Mesenchymal stem cell (in vitro differentiated cells and primary cell): ENCODE measurements around the gene PRKX.
"Not testable (repeated sequence)": the region's sequence is repeated elsewhere in the genome, so short reads cannot be mapped to it uniquely, and the experiment has no call there.

ENCODE experiments used
- DNase-seq: peaks from one replicate; pipeline ENCODE4 v3.0.0-alpha.2; 2013
- H2AFZ ChIP-seq: one replicate; pipeline ENCODE4 v1.6.1; 2013; ENCODE audit warnings: low read depth, mild to moderate bottlenecking, control low read depth, inconsistent platforms, low read length, moderate library complexity
- H2AK5ac ChIP-seq: 2 replicates; pipeline ENCODE4 v1.6.1; 2013; ENCODE audit warnings: low read length, moderate library complexity, mild to moderate bottlenecking, inconsistent platforms; ENCODE audit not compliant: severe bottlenecking
- H2BK120ac ChIP-seq: one replicate; pipeline ENCODE4 v1.6.1; 2013; ENCODE audit warnings: low read depth, mild to moderate bottlenecking, inconsistent platforms, low read length, moderate library complexity
- H2BK12ac ChIP-seq, 2 experiments: one replicate each; pipeline ENCODE4 v1.6.1; 2013; ENCODE audit warnings: inconsistent platforms in 2 of 2, low read length in 2 of 2, mild to moderate bottlenecking in 2 of 2, moderate library complexity in 2 of 2, control low read depth in 1 of 2
- H2BK15ac ChIP-seq: one replicate; pipeline ENCODE4 v1.6.1; 2013; ENCODE audit warnings: mild to moderate bottlenecking, low read depth, inconsistent platforms; ENCODE audit not compliant: poor library complexity, severe bottlenecking
- H2BK5ac ChIP-seq: 2 replicates; pipeline ENCODE4 v1.6.1; 2013; ENCODE audit warnings: low read depth, mild to moderate bottlenecking, low read length, control low read depth, inconsistent platforms; ENCODE audit not compliant: poor library complexity, severe bottlenecking
- H3K14ac ChIP-seq, 2 experiments: one replicate each; pipeline ENCODE4 v1.6.1; 2013; ENCODE audit warnings: inconsistent platforms in 2 of 2, low read length in 2 of 2, control low read depth in 1 of 2, mild to moderate bottlenecking in 1 of 2, moderate library complexity in 1 of 2
- H3K18ac ChIP-seq, 2 experiments: one replicate each; pipeline ENCODE4 v1.6.1; 2013; ENCODE audit warnings: inconsistent platforms in 2 of 2, low read length in 2 of 2, control low read depth in 1 of 2, low read depth in 1 of 2, mild to moderate bottlenecking in 1 of 2
- H3K23ac ChIP-seq, 2 experiments: one replicate each; pipeline ENCODE4 v1.6.1; 2013; ENCODE audit warnings: inconsistent platforms in 2 of 2, low read length in 2 of 2, mild to moderate bottlenecking in 2 of 2, moderate library complexity in 2 of 2, control low read depth in 1 of 2
- H3K27ac ChIP-seq: 2 replicates; pipeline ENCODE4 v1.5.1; 2013; ENCODE audit warnings: mild to moderate bottlenecking, moderate library complexity, low read length, control low read depth, inconsistent platforms; ENCODE audit not compliant: poor library complexity, severe bottlenecking
- H3K27me3 ChIP-seq, 2 experiments: 2 replicates each; pipeline versions ENCODE4 v1.6.1 to v1.7.0; 2013; ENCODE audit warnings: low read length in 2 of 2, mild to moderate bottlenecking in 2 of 2, moderate library complexity in 2 of 2, control low read depth in 1 of 2, inconsistent platforms in 1 of 2; ENCODE audit not compliant: control insufficient read depth in 1 of 2, insufficient read depth in 1 of 2
- H3K36me3 ChIP-seq, 2 experiments: 2 replicates each; pipeline versions ENCODE4 v1.6.1 to v1.7.0; 2013; ENCODE audit warnings: low read length in 2 of 2, control low read depth in 1 of 2, inconsistent platforms in 1 of 2, low read depth in 1 of 2, mild to moderate bottlenecking in 1 of 2; ENCODE audit not compliant: insufficient read depth in 2 of 2, control insufficient read depth in 1 of 2
- H3K4ac ChIP-seq, 2 experiments: one replicate each; pipeline ENCODE4 v1.6.1; 2013; ENCODE audit warnings: inconsistent platforms in 2 of 2, low read length in 2 of 2, mild to moderate bottlenecking in 2 of 2, moderate library complexity in 2 of 2, control low read depth in 1 of 2, low read depth in 1 of 2
- H3K4me1 ChIP-seq: 2 replicates; pipeline ENCODE4 v1.6.1; 2013; ENCODE audit warnings: low read depth, low read length, control low read depth; ENCODE audit not compliant: control insufficient read depth, insufficient read depth
- H3K4me2 ChIP-seq: 2 replicates; pipeline ENCODE4 v1.6.1; 2013; ENCODE audit warnings: low read length, mild to moderate bottlenecking, inconsistent platforms; ENCODE audit not compliant: poor library complexity, severe bottlenecking
- H3K4me3 ChIP-seq, 2 experiments: 2 replicates each; pipeline versions ENCODE4 v1.5.1 to v1.7.0; 2013; ENCODE audit warnings: low read length in 2 of 2, mild to moderate bottlenecking in 2 of 2, control low read depth in 1 of 2, low read depth in 1 of 2; ENCODE audit not compliant: insufficient read depth in 1 of 2
- H3K79me1 ChIP-seq: replicated peaks from 2 replicates; pipeline ENCODE4 v1.6.1; 2013; ENCODE audit warnings: mild to moderate bottlenecking, control low read depth, low read length, inconsistent platforms; ENCODE audit not compliant: poor library complexity, severe bottlenecking
- H3K9ac ChIP-seq: 2 replicates; pipeline ENCODE4 v1.7.0; 2013; ENCODE audit warnings: mild to moderate bottlenecking, low read length, moderate library complexity
- H3K9me3 ChIP-seq: 2 replicates; pipeline ENCODE4 v1.7.0; 2013; ENCODE audit warnings: mild to moderate bottlenecking, low read length; ENCODE audit not compliant: control insufficient read depth
- H4K8ac ChIP-seq: one replicate; pipeline ENCODE4 v1.6.1; 2013; ENCODE audit warnings: inconsistent platforms, mild to moderate bottlenecking, low read length, moderate library complexity
- H4K91ac ChIP-seq: one replicate; pipeline ENCODE4 v1.6.1; 2013; ENCODE audit warnings: mild to moderate bottlenecking, low read length, inconsistent platforms
- WGBS: methylation state at CpG from one replicate; pipeline ENCODE4 v1.1.7; 2013; ENCODE audit warnings: mixed read lengths; 5-methylcytosine and 5-hydroxymethylcytosine counted together

The PRKX gene

GRCh38 chrX:3669841-3670475 is 43.5 kb downstream of the PRKX start:
- Histone ChIP-seq H3K23ac (no peak overlapping the region), H2BK12ac (no peak overlapping the region), H2BK15ac (no peak overlapping the region), H3K79me1 (peaks cover 3% of the 10 kb centered on the region), H2AFZ (no peak overlapping the region), H4K8ac (no peak overlapping the region), H3K27me3 (no peaks in the 10 kb centered on the region), H3K36me3 (peaks cover 11 to 21% of the 10 kb centered on the region in 2 experiments), H3K4ac (no peak overlapping the region), H3K4me3 (no peak overlapping the region), H2AK5ac (no peak overlapping the region), H3K4me1 (peaks cover under 1% of the 10 kb centered on the region), H3K9ac (no peak overlapping the region), H3K14ac (no peak overlapping the region), H2BK5ac (no peak overlapping the region), H3K18ac (no peak overlapping the region), H3K27ac (no peak overlapping the region), H2BK120ac (no peak overlapping the region), H3K9me3 (no peaks in the 10 kb centered on the region), H4K91ac (no peak overlapping the region), H3K4me2 (no peak overlapping the region)
- 98% methylated on average over 13 of the region's 13 CpGs for WGBS
- DNase-seq: no peak

- Histone ChIP-seq H3K14ac (no peak overlapping the region), H3K9ac (no peak overlapping the region), H3K23ac (no peak overlapping the region), H2AK5ac (no peak overlapping the region), H3K4ac (no peak overlapping the region), H3K36me3 (peaks cover 0 to 10% of the 10 kb centered on the region in 2 experiments), H3K27me3 (no peaks in the 10 kb centered on the region), H3K4me3 (no peak overlapping the region), H2BK5ac (no peak overlapping the region), H3K9me3 (no peaks in the 10 kb centered on the region), H3K18ac (no peak overlapping the region), H3K4me1 (peaks cover 2% of the 10 kb centered on the region), H4K91ac (no peak overlapping the region), H3K4me2 (no peak overlapping the region), H3K79me1 (peaks cover 4% of the 10 kb centered on the region), H2BK12ac (no peak overlapping the region), H4K8ac (no peak overlapping the region), H2BK15ac (no peak overlapping the region), H2AFZ (no peak overlapping the region), H3K27ac (no peak overlapping the region), H2BK120ac (no peak overlapping the region)
- DNase-seq: no peak
- WGBS: 66% methylated on average over 6 of the region's 9 CpGs
Measured at GRCh38 chrX:3666975-3667374, 46.5 kb downstream of the PRKX start.

GRCh38 chrX:3664921-3665320 is 48.5 kb downstream of the PRKX start:
- Histone ChIP-seq H4K8ac (no peak overlapping the region), H3K18ac (no peak overlapping the region), H3K27me3 (no peaks in the 10 kb centered on the region), H2BK120ac (no peak overlapping the region), H3K14ac (no peak overlapping the region), H3K4ac (no peak overlapping the region), H3K27ac (no peak overlapping the region), H3K9ac (no peak overlapping the region), H2BK15ac (no peak overlapping the region), H3K79me1 (peaks cover 4% of the 10 kb centered on the region), H2AFZ (no peak overlapping the region), H2AK5ac (no peak overlapping the region), H3K23ac (no peak overlapping the region), H2BK5ac (no peak overlapping the region), H2BK12ac (no peak overlapping the region), H3K4me1 (peaks cover 2% of the 10 kb centered on the region), H3K4me2 (no peak overlapping the region), H3K36me3 (peaks cover 0 to 7% of the 10 kb centered on the region in 2 experiments), H3K4me3 (no peak overlapping the region), H4K91ac (no peak overlapping the region), H3K9me3 (no peaks in the 10 kb centered on the region)
- WGBS: 96% methylated on average over 12 of the region's 12 CpGs
- DNase-seq: no peak

- H2AK5ac ChIP-seq, H3K4ac ChIP-seq, H3K14ac ChIP-seq, H4K8ac ChIP-seq, H2BK12ac ChIP-seq, H3K36me3 ChIP-seq, H3K9ac ChIP-seq, H3K4me3 ChIP-seq, H3K27me3 ChIP-seq, H3K18ac ChIP-seq, H2BK120ac ChIP-seq, H3K23ac ChIP-seq, H3K27ac ChIP-seq, H3K9me3 ChIP-seq, H3K79me1 ChIP-seq, H2BK5ac ChIP-seq, H3K4me1 ChIP-seq, H2AFZ ChIP-seq, H4K91ac ChIP-seq, H2BK15ac ChIP-seq, DNase-seq, H3K4me2 ChIP-seq: not testable (repeated sequence)
- 83% methylated on average over 2 of the region's 9 CpGs for WGBS
Measured at GRCh38 chrX:3663576-3664250, 49.7 kb downstream of the PRKX start.
